B cell (primary cell): Measurements from ENCODE around the gene HAUS7. TPM values are rescaled to one million over a fixed set of nuclear protein-coding genes. Genes with fewer than 3 reads are reported as not detected.

Experiments
- ATAC-seq: fragments of 200-7000 bp; cut with Tn5 transposase; one replicate; pipeline ENCODE4 v1.10.0; 2021; ENCODE audit warnings: low read depth, mild to moderate bottlenecking, moderate number of reproducible peaks, moderate library complexity
- CTCF ChIA-PET: fragments of 350-600 bp; sonication (Branson Sonifier 250); formaldehyde crosslinking; loops from one replicate; lab custom pipeline; 2021; ENCODE audit warnings: antibody characterized with exemption, inconsistent platforms; lab: Charles Lee
- POLR2A ChIA-PET: fragments of 350-600 bp; sonication (Branson Sonifier 250); formaldehyde crosslinking; loops from one replicate; lab custom pipeline; 2021; ENCODE audit warnings: antibody characterized with exemption; lab: Charles Lee
- DNase-seq: peaks from one replicate; pipeline ENCODE4 v3.0.0; 2013
- H2AFZ ChIP-seq: 2 replicates; pipeline ENCODE4 v1.6.1; 2012; ENCODE audit warnings: mild to moderate bottlenecking, low read depth, low read length; ENCODE audit not compliant: insufficient read depth, poor library complexity, severe bottlenecking
- H3K27ac ChIP-seq, 2 donors: 1 replicate in 1 of 2; 2 replicates in 1 of 2; pipeline ENCODE4 v1.5.1; 2012 to 2013; ENCODE audit warnings: low read length in 2 of 2, mild to moderate bottlenecking in 2 of 2, moderate library complexity in 1 of 2
- H3K27me3 ChIP-seq, 4 experiments: fragments of 200-600 bp in 1 of 4; sonication (generic) in 1 of 4; replicated peaks in 1 of 4; 1 replicate in 2 of 4; 2 replicates in 2 of 4; pipeline versions ENCODE4 v1.6.1 to v1.7.0; 2013 to 2016; ENCODE audit warnings: low read length in 3 of 4, mild to moderate bottlenecking in 2 of 4, mixed read lengths in 1 of 4, moderate library complexity in 1 of 4; ENCODE audit not compliant: insufficient read depth in 4 of 4, control insufficient read depth in 3 of 4; ENCODE audit errors: control extremely low read depth in 1 of 4
- H3K36me3 ChIP-seq, 2 experiments: replicated peaks in 1 of 2; 1 replicate in 1 of 2; 2 replicates in 1 of 2; pipeline versions ENCODE4 v1.6.1 to v1.7.1; 2013; ENCODE audit warnings: low read length in 1 of 2; ENCODE audit not compliant: insufficient read depth in 2 of 2, control insufficient read depth in 1 of 2; ENCODE audit errors: control extremely low read depth in 1 of 2, extremely low read depth in 1 of 2
- H3K4me1 ChIP-seq, 2 donors: fragments of 200-600 bp in 1 of 2; sonication (generic) in 1 of 2; 1 replicate in 1 of 2; 2 replicates in 1 of 2; pipeline versions ENCODE4 v1.5.1 to v1.6.1; 2013 to 2017; ENCODE audit warnings: low read length in 2 of 2; ENCODE audit not compliant: control insufficient read depth in 2 of 2, insufficient read depth in 2 of 2
- H3K4me2 ChIP-seq: replicated peaks from 2 replicates; pipeline ENCODE3; 2012; ENCODE audit warnings: mild to moderate bottlenecking, low read depth, low read length; ENCODE audit not compliant: poor library complexity, severe bottlenecking
- H3K4me3 ChIP-seq, 5 experiments: fragments of 200-600 bp in 1 of 5; sonication (generic) in 1 of 5; 1 replicate in 3 of 5; 2 replicates in 2 of 5; pipeline versions ENCODE4 v1.5.1 to v1.7.0; 2011 to 2016; ENCODE audit warnings: low read length in 4 of 5, mild to moderate bottlenecking in 4 of 5, low read depth in 2 of 5, control low read depth in 1 of 5, moderate library complexity in 1 of 5; ENCODE audit not compliant: insufficient read depth in 1 of 5; ENCODE audit errors: control extremely low read depth in 1 of 5, extremely low read depth in 1 of 5
- H3K79me2 ChIP-seq: fragments of 200-600 bp; sonication (generic); one replicate; pipeline ENCODE4 v1.6.0; 2016; ENCODE audit warnings: low read length; ENCODE audit not compliant: control insufficient read depth, insufficient read depth
- H3K9ac ChIP-seq: fragments of 200-600 bp; sonication (generic); 2 replicates; pipeline ENCODE4 v1.6.1; 2017; ENCODE audit warnings: mild to moderate bottlenecking, low read length, moderate library complexity
- H3K9me3 ChIP-seq, 3 donors: one replicate each; pipeline versions ENCODE4 v1.6.1 to v1.7.1; 2013; ENCODE audit warnings: low read length in 2 of 3; ENCODE audit not compliant: control insufficient read depth in 2 of 3, insufficient read depth in 1 of 3; ENCODE audit errors: control extremely low read depth in 1 of 3
- H4K20me1 ChIP-seq: 2 replicates; pipeline ENCODE4 v1.6.0; 2012; ENCODE audit warnings: mild to moderate bottlenecking, low read length; ENCODE audit not compliant: insufficient read depth, control insufficient read depth, poor library complexity, severe bottlenecking
- H3K27ac Mint-ChIP-seq: one replicate; pipeline ENCODE4 v1.8.0; 2021; ENCODE audit warnings: mixed read lengths
- H3K27me3 Mint-ChIP-seq: one replicate; pipeline ENCODE4 v1.8.0; 2021; ENCODE audit warnings: mixed read lengths
- H3K4me1 Mint-ChIP-seq: one replicate; pipeline ENCODE4 v1.8.0; 2021; ENCODE audit warnings: mixed read lengths
- H3K4me3 Mint-ChIP-seq: one replicate; pipeline ENCODE4 v1.8.0; 2021; ENCODE audit warnings: mixed read lengths
- H3K9me3 Mint-ChIP-seq: one replicate; pipeline ENCODE4 v1.8.0; 2022; ENCODE audit warnings: mixed read lengths; ENCODE audit not compliant: insufficient read depth
- CTCF ChIP-seq: fragments of 200-600 bp; IDR thresholded peaks from one replicate; pipeline ENCODE4 v1.8.0; 2022; ENCODE audit warnings: antibody characterized with exemption, mild to moderate bottlenecking
- EZH2 ChIP-seq: IDR thresholded peaks from 2 replicates; pipeline ENCODE4 v1.6.1; 2012; ENCODE audit warnings: borderline replicate concordance, low read depth, mild to moderate bottlenecking, moderate library complexity, low read length; ENCODE audit not compliant: insufficient read depth, poor library complexity, severe bottlenecking
- WGBS: methylation state at CpG from one replicate; pipeline ENCODE4 v1.1.5; 2013; ENCODE audit warnings: missing lambda C conversion rate; ENCODE audit not compliant: insufficient coverage; 5-methylcytosine and 5-hydroxymethylcytosine counted together
- intact Hi-C: fragments of 100-400 bp; cut with micrococcal nuclease; formaldehyde crosslinking; loops from one replicate; pipeline ENCODE4 v1.10.0; 2022
- polyA plus RNA-seq: library from polyadenylated mRNA; depleted of rRNA; stranded (reverse); fragments of >200 nt; gene quantifications from 2 replicates; pipeline ENCODE4 v1.2.3, GENCODE V29; 2012
- total RNA-seq, 2 donors: library from RNA; stranded (reverse); fragments of 120-200 nt in 1 of 2; gene quantifications; 1 replicate in 1 of 2; 2 replicates in 1 of 2; pipeline versions ENCODE4 v1.2.3 to v1.2.4, GENCODE V29; 2013 to 2022

HAUS7 gene
- total and polyA plus RNA-seq, 2 donors (not counting 1 experiment from before 2014, with no cell fraction given): 25.2 to 26.9 TPM

GRCh38 chrX:153488231-153488914 lies 18.0 kb upstream of the HAUS7 start:
- 73% methylated on average over 5 of the region's 27 CpGs for WGBS
- no peaks in the 10 kb centered on the region for H3K27me3 ChIP-seq
- H3K36me3 ChIP-seq: no peaks in the 10 kb centered on the region
- no peak overlapping the region for H3K4me2 ChIP-seq
- H3K79me2 ChIP-seq: no peaks in the 10 kb centered on the region
- no peaks in the 10 kb centered on the region for H3K4me1 ChIP-seq
- intact Hi-C loops: no loop called here
- no peak overlapping the region for H3K9ac ChIP-seq
- no peak for TF ChIP-seq CTCF
- no peak for TF ChIP-seq EZH2
- DNase-seq (no peak), ATAC-seq (no peak)
- no peaks in the 10 kb centered on the region for H3K9me3 ChIP-seq
- H3K27ac ChIP-seq: no peak overlapping the region
- H3K4me1 Mint-ChIP-seq: no peaks in the 10 kb centered on the region
- POLR2A ChIA-PET: no interaction called here
- no peak overlapping the region for H2AFZ ChIP-seq
- no peak overlapping the region for H3K4me3 Mint-ChIP-seq
- CTCF ChIA-PET: no interaction called here
- no peaks in the 10 kb centered on the region for H3K9me3 Mint-ChIP-seq
- no peaks in the 10 kb centered on the region for H3K27me3 Mint-ChIP-seq
- no peak overlapping the region for H3K27ac Mint-ChIP-seq
- H4K20me1 ChIP-seq: no peaks in the 10 kb centered on the region
- H3K4me3 ChIP-seq: no peak overlapping the region

DNA sequence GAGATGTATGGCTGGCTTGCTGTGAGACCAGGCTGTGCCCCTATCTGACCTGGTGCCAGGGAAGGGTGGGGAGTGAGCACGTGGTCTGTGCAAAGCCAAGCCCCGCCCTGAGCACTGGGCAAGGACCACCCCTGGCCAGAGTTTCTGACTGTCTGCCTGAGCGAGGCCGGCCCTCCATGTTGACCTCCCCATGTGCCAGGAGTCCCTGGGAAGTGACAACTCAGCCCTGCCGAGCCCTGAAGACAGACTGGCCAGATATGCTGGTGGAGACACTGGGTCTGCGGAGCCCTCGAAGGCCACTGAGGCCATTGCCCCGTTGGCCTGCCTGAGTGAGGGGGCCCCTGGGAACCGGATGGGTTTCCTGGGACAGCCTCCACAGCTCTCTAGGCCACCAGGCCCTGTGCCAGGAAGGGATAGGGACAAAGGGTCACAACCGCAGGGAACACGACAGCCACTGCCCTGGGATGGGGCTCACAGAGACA lies 17.3 kb upstream of the HAUS7 start:
- Mint-ChIP-seq H3K9me3 (no peaks in the 10 kb centered on the region), H3K27me3 (no peaks in the 10 kb centered on the region), H3K27ac (no peak overlapping the region), H3K4me3 (no peak overlapping the region), H3K4me1 (no peaks in the 10 kb centered on the region)
- no peaks in the 10 kb centered on the region for H3K79me2 ChIP-seq
- POLR2A ChIA-PET: no interaction called here
- no peaks in the 10 kb centered on the region for H3K27me3 ChIP-seq
- no peak overlapping the region for H2AFZ ChIP-seq
- H3K9me3 ChIP-seq: no peaks in the 10 kb centered on the region
- no peak overlapping the region for H3K27ac ChIP-seq
- H3K9ac ChIP-seq: no peak overlapping the region
- no peaks in the 10 kb centered on the region for H3K36me3 ChIP-seq
- intact Hi-C loops: no loop called here
- TF ChIP-seq CTCF (no peak), EZH2 (no peak)
- DNase-seq (no peak), ATAC-seq (no peak)
- no peaks in the 10 kb centered on the region for H4K20me1 ChIP-seq
- WGBS: 87% methylated on average over 11 of the region's 11 CpGs
- CTCF ChIA-PET: no interaction called here
- H3K4me3 ChIP-seq: no peak overlapping the region
- no peaks in the 10 kb centered on the region for H3K4me1 ChIP-seq
- no peak overlapping the region for H3K4me2 ChIP-seq
